ENCODE measurements around the gene ATP6V1C2.

DNA sequence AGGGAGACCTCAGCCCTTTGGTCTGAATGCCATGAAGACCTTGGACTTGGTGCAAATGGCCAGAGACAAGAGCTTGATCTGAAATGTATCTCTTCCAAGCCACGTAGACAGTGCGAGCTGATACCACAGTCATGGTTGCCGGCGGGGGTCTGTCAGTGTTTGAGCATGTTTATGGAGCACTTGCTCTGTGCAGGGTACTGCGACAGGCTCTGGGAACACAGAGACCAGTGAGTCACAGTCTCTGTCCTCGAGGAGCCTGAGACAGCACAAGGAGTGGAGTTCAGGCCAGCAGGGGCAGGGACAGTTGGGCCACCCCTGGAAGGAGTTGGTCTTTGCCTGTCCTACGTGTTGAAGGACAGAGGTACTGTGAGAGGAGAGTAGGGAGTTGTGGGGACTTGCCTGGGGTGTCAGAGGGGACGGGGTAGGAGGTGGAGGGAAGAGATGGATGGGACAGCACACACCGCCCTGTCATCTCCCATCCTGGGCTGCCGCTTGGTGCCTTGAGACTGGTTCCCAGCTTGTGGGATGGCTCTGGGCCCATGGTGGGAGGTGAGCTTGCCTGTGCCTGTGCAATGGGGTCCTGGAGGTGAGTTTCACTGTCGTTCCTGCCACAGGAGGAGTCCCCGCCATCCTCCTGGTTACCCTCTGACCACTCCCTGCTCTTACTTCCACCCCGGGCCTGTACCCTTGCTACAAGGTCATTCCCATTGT, 39.5 kb downstream of the ATP6V1C2 start:
- no peak for TF ChIP-seq EZH2 (optimal IDR thresholded peaks at IDR 0.05; ENCODE audit: low read depth, low read length)
- no peak for TF ChIP-seq EZH2phosphoT487 (IDR thresholded peaks at IDR 0.05; ENCODE audit: low read length)

Data from MM.1S (cell line).